NCI-H1105 (cell line): ENCODE data around the gene PLCD1.

Source experiments
- DNase-seq: peaks from one replicate; lab custom pipeline; 2025; lab: John Stamatoyannopoulos, UW

Gene PLCD1

DNA sequence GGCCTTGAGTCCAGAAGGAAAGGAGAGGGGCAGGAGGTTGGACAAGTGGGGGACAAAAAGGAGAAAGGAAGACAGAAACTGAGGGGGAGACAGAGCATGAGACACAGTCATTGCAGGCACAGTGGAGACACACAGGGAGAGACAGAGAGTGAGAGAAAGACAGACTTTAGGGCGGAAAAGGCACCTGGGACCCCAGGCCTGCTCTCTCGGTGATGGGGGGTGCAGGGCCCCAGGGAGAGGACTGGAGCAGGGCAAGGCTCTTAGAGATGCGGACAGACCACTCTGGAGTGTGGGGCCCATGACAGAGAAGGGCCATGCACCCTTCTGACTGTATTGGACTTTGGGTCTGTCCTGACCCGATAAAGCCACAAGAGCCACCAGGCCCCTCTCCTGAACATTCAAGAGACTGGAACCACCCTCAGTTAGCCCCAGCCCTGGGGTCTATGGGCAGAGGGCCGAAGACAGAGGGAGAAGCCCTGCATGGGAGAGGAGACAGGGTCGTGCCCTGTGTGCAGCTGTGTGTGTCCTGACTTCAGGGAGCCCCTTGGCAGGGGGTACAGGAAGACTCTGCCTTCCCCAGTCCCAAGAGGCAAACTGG is 12.5 kb downstream of the PLCD1 start:
- no peak for DNase-seq

DNA sequence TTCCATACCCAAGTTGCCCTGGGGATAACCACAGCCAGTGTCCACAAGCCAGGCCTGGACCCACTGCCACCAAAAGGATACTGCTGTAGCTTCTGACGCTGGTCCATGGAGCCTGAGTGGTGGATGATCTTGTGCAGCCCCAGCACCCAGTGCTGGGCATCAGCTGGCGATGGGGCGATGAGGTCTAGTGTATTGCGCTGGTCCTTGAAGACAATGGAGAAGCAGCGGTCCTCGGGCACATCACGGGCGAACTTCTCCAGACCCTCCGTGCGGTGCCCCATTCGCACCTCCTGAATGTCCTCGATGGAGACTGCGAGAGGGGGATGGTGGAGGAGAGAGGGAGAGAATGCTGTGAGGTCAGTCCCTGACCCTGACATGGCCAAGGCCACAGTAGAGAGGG is 13.0 kb downstream of the PLCD1 start:
- no peak for DNase-seq

DNA sequence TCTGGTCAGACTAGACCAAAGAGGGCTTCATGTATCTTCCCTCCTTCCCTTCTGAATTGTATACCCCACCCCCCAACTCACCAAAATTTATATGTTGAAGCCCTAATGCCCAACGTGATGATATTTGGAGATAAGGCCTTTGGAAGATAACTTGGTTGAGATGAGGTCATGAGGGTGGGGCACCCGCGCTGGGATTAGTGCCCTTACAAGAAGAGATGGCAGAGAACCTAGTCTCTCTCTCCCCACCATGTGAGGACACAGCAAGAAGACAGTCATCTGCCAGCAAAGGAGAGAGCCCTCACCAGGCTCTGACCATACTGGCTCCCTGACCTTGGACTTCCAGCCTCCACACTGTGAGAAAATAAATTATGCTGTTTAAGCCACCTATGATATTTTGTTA is 13.5 kb downstream of the PLCD1 start:
- no peak for DNase-seq

DNA sequence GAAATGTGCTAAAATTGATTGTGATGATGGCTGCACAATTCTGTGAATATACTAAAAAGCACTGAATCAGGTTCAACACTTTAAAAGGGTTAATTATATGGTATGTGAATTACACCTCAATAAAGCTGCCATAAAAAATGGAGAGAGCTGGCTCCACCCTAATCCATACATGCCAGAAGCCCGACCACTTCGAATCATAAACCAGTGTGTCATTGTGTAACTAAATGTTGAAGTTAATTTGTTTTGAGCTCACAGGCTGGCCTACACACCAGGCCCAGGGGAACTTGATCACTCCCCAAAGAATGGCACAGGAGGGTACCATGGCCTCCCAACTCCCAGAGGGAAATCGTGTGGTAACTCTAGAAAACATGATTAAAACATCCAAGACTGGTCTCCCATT is 14.0 kb downstream of the PLCD1 start:
- DNase-seq, result no peak

DNA sequence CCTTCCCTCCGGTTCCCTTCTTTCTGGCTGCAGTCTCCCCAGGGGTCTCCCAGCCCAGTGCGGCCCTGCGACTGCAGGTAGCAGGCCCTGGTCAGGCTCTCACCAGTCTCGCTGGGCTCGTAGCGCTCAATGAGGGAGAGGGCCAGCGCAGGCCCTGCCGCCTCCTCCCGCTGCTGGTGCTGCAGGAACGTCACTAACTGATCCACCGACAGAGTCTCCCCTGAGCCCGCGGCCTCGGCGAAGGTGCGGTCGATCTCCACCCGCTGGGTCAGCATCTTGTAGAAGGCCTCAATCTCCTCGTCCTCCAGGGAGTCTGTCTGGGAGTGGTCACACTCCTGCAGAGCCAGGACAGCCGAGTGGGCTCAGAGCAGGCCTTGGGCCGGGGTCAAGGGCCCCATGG is 18.3 kb downstream of the PLCD1 start:
- no peak for DNase-seq

DNA sequence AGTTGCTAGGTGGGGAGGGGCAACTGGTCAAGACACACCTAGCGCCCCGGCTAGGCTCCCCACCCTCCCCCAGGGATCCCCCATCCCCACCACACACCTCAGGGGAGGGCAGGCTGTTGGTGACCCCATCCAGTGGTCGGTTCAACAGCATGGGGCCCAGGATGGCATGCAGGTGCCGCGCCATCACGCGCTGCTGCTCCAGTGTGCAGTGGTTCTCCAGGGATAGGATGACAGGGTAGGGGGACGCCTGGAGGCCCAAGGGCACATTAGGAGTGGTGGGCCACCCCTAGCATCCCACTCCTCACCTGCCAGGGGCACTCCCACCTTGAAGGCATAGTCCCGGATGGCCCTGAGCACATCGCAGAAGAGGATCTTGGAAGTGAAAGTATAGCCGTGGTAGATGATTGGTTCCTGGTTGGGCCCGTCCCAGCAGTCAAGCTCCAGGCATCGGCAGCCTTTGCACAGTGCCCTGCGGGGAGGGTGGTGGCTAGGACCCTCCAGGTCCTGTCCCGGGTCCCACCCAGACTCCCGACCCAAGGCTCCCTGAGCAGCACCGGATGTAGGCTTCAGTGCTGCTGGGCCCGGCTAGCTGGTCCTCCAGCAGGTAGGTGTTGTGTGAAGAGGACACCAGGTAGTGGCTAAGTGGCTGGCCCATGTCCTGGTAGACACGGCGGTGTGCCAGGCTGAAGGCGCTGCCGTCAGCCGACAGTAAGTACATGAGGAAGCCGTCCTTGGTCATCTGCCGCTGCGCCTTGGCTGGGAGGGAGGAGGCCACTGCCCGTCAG is 19.4 kb downstream of the PLCD1 start:
- no peak for DNase-seq

DNA sequence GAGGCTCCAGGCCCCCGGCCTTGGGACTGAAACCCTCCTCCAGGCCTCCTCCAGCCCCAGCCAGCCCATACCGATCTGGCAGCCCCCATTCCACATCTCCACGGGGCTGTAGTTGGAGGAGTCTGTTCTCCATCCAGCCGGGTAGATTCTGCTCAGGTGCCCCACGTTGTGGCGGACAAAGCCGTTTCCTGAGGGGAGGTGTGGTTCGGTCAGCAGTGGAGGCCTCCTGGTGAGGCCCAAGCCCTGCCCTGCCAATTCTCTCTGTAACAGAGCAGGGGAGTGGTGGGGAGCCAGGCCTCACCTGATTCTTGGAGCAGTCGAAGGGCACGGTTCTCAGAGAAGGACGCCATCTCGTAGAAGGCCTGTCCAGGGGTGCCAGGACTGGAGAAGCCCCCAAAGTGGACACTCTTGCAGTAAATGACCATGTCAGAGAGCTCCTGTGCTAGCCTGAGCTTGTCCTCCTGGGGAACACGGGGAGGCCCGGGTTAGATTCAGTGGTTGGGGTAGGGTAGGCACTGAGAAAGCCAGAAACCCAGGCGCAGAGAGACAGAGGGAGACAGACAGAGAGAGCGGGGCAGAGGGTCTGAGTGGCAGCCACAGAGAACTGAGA is 20.4 kb downstream of the PLCD1 start:
- no peak for DNase-seq

DNA sequence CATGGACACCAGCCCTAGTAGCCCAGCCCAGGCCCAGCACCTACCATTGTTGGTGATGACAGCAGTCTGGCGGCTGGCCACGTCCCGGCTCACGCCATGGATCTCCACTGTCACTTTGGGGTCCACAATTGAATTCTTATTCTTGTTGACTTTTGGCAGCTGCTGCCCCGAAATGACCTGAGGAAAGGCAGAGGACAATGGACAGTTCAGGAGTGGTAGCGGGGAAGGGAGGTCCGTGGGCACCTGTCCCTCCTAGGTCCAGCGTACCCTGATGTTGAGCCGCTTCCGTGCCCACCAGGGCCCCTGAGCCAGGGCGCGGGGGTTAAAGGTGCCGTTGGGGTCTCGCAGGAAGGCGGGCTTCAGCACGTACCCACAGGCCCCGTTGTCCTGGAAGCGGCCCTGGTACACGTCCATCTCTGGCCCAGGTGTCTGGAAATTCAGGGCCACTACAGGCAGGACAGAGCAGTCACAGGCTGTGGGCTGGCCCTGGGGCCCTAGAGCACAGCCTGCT is 21.2 kb downstream of the PLCD1 start:
- DNase-seq, result no peak

DNA sequence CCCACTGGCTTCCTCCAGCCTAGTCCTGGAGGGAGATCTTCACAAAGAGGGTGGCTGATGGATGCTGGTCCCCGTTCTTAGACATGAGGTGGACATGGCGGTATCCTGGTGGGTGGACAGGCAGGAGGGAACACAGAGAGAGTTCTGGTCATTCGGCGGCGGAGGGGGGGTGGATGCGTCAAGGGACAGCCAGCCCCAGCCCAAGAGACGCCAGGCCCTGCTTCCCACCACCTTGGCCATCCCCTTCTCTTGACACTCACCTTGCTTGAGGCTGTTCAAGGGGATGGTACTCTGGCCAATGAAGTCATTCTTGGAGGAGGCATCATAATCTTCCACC is 21.7 kb downstream of the PLCD1 start:
- no peak for DNase-seq

DNA sequence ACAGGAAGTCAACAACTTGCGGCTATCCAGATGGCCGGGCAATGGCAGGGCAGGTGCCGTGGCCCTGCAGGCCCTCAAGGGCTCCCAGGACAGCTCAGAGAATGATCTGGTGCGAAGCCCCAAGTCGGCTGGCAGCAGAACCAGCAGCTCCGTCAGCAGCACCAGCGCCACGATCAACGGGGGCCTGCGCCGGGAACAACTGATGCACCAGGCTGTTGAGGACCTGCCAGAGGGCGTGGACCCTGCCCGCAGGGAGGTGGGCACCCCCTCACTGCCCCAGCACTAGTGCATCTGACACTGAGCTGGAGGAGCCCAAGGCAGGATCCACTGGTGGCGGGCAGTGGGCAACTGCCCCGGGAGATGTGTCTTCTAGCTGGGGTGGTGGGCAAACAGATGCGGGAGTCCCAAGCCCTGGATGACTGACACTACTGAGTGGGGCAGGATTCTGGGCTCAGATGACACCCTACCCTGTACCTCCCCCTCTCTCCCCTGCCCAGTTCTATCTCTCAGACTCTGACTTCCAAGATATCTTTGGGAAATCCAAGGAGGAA is 22.9 kb downstream of the PLCD1 start:
- no peak for DNase-seq

DNA sequence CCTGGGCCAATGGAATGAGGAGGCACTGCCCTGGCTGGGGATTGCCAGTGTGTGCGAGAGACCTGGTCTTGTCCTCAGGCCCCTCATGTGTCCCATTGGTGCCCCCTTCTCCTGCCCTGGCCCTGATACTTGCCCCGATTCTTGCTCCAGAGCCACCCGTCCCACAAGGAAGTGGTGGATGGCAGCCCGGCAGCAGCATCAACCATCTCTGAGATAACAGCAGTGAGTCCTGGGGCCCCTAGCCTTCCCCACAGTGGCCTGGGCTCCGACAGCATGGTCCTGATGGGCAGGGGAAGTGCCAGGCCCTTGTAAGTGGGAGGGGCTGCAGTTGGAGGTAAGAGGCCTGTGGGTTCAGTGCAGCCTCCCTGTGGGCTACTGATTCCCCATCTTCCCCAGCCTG is 23.4 kb downstream of the PLCD1 start:
- no peak for DNase-seq

DNA sequence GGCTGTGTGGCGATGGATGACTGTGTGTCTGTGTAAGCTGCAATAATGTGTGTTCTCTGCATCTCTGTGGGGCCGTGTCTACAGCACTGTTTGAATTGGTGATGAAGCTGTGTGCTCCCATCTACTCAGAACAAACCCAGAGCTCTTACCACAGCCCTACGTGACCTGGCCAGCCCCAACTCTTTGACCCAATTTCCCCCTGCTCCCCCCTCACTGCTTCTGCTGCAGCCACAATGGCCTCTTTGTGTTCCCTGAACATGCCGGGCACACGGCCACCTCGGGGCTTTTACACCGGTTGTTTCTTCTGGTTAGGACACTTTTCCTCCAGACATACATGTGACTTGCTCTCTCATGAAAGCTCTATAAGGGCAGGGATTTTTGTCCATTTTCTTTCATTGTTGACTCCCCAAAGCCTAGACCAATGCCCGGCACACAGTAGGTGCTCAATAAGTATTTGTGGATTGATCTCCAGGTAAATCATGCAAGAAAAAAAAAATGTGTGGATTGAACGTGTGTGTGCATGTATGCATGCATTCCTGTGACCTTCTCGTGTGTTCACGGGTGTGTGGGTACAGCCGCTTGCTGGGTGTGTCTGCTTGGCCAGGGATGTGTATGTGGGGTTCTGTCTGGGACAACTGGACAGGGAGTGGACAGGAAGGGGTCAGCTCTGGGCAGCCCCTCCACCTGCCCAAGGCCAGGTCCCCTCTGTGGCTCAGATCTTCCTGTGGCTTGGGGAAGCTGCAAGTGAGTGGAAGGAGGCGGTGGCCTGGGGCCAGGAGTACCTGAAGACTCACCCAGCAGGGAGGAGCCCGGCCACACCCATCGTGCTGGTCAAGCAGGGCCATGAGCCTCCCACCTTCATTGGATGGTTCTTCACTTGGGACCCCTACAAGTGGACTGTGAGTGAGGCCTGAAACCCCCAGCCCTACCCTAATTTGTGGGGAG is 24.1 kb downstream of the PLCD1 start:
- DNase-seq, result no peak

DNA sequence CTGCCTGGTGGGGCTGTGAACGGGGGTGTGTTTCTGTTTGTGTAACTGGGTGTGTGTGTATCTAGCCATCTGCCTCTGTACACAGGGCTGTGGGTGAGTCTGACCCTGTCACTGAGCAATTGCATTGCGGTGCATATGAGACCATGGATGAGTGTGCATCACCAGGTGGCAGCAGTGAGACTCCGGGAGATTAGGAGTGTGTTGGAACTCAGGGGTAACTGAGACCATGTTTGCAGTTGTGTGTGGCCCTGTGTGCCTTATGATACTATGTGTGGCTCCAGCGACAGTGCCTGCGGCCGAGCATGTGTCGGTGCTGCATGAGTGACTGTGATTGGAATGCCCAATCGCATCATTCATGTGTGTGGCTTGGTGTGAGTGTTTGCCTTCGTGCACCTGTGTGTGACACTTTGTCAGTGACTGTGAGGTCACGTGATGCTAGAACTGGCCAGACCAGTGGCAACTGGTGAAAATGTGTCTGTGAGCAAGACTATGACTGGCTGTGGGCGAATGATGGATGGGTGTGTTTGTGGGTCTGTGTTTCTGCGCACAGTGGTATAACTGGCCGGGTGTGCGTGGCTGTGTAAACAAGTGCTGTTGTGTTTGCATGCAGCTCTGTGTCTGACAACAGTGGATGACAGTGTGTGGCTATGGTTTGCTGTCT is 24.9 kb downstream of the PLCD1 start:
- DNase-seq, result no peak

GRCh38 chr3:38003817-38004414 is 25.5 kb downstream of the PLCD1 start:
- no peak for DNase-seq

DNA sequence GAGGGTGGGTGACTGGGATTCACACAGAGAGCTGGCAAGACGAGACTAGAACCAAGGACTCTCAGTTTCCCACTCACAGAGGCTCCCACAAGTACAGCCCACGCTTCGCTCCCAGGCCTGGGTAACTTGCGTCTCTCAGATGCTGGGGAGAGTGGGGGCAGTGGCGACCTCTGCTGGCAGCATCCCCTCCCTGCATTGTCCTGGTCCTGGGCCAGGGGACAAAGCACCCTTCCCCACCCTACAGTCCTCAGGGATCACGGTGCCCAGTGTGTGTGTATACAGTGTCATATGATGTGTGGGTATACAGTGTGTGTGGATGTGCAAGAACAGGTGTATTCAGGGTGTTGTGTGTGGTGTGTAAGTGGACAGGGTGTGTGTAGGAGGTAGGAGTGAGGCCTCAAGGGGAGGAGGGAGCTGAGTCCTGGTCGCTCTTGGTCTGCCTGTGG is 26.0 kb downstream of the PLCD1 start:
- DNase-seq, result no peak

GRCh38 chr3:38002940-38003339 is 26.5 kb downstream of the PLCD1 start:
- no peak for DNase-seq

DNA sequence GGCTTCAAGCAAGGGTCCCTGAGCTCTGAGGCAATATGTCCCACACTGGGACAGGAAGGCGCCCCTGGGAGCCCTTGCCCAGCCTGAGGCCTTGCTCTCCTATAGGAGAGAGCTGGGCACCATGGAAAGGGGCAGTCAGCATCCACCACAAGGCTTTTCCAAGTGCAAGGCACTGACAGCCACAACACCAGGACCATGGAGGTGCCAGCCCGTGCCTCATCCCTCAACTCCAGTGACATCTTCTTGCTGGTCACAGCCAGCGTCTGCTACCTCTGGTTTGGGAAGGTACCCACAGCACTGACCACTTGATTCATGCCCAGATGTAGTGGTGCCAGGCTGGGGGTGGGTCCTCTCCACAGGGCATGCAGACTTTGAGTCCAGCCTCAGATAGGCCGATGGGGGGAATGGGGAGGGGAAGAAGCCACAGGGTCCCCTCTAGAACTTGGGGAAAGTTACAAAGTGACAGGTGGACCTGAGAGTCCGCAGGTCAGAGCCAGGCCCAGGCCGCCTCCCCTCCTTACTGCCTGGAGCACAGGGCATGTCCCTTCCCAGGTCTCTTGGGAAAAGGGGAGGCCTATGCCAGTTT is 27.1 kb downstream of the PLCD1 start:
- no peak for DNase-seq

GRCh38 chr3:38001456-38002081 is 27.9 kb downstream of the PLCD1 start:
- DNase-seq, result no peak

GRCh38 chr3:38000965-38001455 is 28.4 kb downstream of the PLCD1 start:
- DNase-seq, result no peak
